ENCODE measurements around the gene PBX1. TPM values are rescaled to one million over a fixed set of nuclear protein-coding genes. Genes with fewer than 3 reads are reported as not detected.

Gene PBX1
- total and polyA plus RNA-seq, 2 experiments from 2014 or later = 40.0 to 104 TPM

- no peaks in the 10 kb centered on the region for H3K27me3 Mint-ChIP-seq (ENCODE audit: insufficient read depth, low read depth, poor library complexity)
- no peak overlapping the region for H2AFZ ChIP-seq
- H3K4me2 ChIP-seq = no peak overlapping the region
- peaks cover 19% of the 10 kb centered on the region for H4K20me1 ChIP-seq (replicated peaks; ENCODE audit: insufficient read depth)
- H3K4me1 Mint-ChIP-seq = peaks cover 22% of the 10 kb centered on the region
- H3K79me2 ChIP-seq (replicated peaks; ENCODE audit: insufficient read depth) = peaks cover 99% of the 10 kb centered on the region
- H3K4me1 ChIP-seq (ENCODE audit: insufficient read depth) = peaks cover 19% of the 10 kb centered on the region
- no peaks in the 10 kb centered on the region; the same call in 2 of the 3 replicates for H3K36me3 Mint-ChIP-seq (ENCODE audit: low read depth)
- no peaks in the 10 kb centered on the region for H3K9me2 ChIP-seq (ENCODE audit: insufficient read depth)
- no peak overlapping the region for H3K27ac ChIP-seq (ENCODE audit: low read depth)
- ATAC-seq (no peak), DNase-seq (ENCODE audit: low spot score) (no peak)
- no peaks in the 10 kb centered on the region for H3K36me3 ChIP-seq (ENCODE audit: insufficient read depth)
- H3F3A ChIP-seq (replicated peaks; ENCODE audit: low read depth) = no peaks in the 10 kb centered on the region
- no peak overlapping the region for H3K4me3 ChIP-seq
- H3K27me3 ChIP-seq (ENCODE audit: insufficient read depth) = no peaks in the 10 kb centered on the region
- no peak for TF ChIP-seq EZH2 (IDR thresholded peaks at IDR 0.05; ENCODE audit: low read depth, unreplicated experiment)
- TF ChIP-seq JUNB (IDR thresholded peaks at IDR 0.05; ENCODE audit: unreplicated experiment) = no peak
- TF ChIP-seq ZNF114 (CRISPR knock-in tag; IDR thresholded peaks at IDR 0.05) = no peak
- no peak for TF ChIP-seq CREB1 (CRISPR knock-in tag; IDR thresholded peaks at IDR 0.05; ENCODE audit: low read depth)
- H3K9me3 Mint-ChIP-seq = no peaks in the 10 kb centered on the region
- no peak overlapping the region for H3K4me3 Mint-ChIP-seq
- no peak overlapping the region for H3K27ac Mint-ChIP-seq
These were observed 159.8 kb downstream of the PBX1 start for GRCh38 chr1:164718821-164719220.

GRCh38 chr1:164719676-164720439, 160.9 kb downstream of the PBX1 start:
- H3F3A ChIP-seq (replicated peaks; ENCODE audit: low read depth) = no peaks in the 10 kb centered on the region
- no peak for TF ChIP-seq REST (IDR thresholded peaks at IDR 0.05; ENCODE audit: unreplicated experiment)
- no peak for TF ChIP-seq EZH2 (IDR thresholded peaks at IDR 0.05; ENCODE audit: low read depth, unreplicated experiment)
- TF ChIP-seq ETS1 (IDR thresholded peaks at IDR 0.05) = no peak
- no peak for TF ChIP-seq POLR2AphosphoS5 (IDR thresholded peaks at IDR 0.05; ENCODE audit: low read depth)
- no peak for TF ChIP-seq JUNB (IDR thresholded peaks at IDR 0.05; ENCODE audit: unreplicated experiment)
- TF ChIP-seq NANOG (IDR thresholded peaks at IDR 0.05; ENCODE audit: borderline replicate concordance) = no peak
- no peaks in the 10 kb centered on the region for H3K36me3 ChIP-seq (ENCODE audit: insufficient read depth)
- no peak overlapping the region for H2AFZ ChIP-seq
- no peak overlapping the region for H3K27ac Mint-ChIP-seq
- H4K20me1 ChIP-seq (replicated peaks; ENCODE audit: insufficient read depth) = peaks cover 19% of the 10 kb centered on the region
- H3K27ac ChIP-seq (ENCODE audit: low read depth) = no peak overlapping the region; the same call in 1 of the 2 replicates
- peaks cover 29% of the 10 kb centered on the region for H3K4me1 ChIP-seq (ENCODE audit: insufficient read depth)
- no peak overlapping the region for H3K4me3 ChIP-seq
- DNase-seq (ENCODE audit: low spot score) = no peak
- no peaks in the 10 kb centered on the region for H3K9me2 ChIP-seq (ENCODE audit: insufficient read depth)
- no peaks in the 10 kb centered on the region; the same call in 1 of the 3 replicates for H3K36me3 Mint-ChIP-seq (ENCODE audit: low read depth)
- ATAC-seq = no peak
- no peaks in the 10 kb centered on the region for H3K9me3 Mint-ChIP-seq
- H3K4me2 ChIP-seq = no peak overlapping the region
- peaks cover 33% of the 10 kb centered on the region for H3K4me1 Mint-ChIP-seq
- no peak overlapping the region for H3K4me3 Mint-ChIP-seq
- peaks cover 94% of the 10 kb centered on the region for H3K79me2 ChIP-seq (replicated peaks; ENCODE audit: insufficient read depth)
- H3K27me3 ChIP-seq (ENCODE audit: insufficient read depth) = no peaks in the 10 kb centered on the region
- H3K27me3 Mint-ChIP-seq (ENCODE audit: insufficient read depth, low read depth, poor library complexity) = no peaks in the 10 kb centered on the region

Measured in GM23338 (cell line).